ENCODE data around the gene PMEL. TPM values are rescaled to one million over a fixed set of nuclear protein-coding genes. Genes with fewer than 3 reads are reported as not detected.

PMEL gene
- total and polyA plus RNA-seq, 2 of the 8 experiments (the other 6 are each of a cell fraction or from before 2014, with no cell fraction given) = 120 to 382 TPM

DNA sequence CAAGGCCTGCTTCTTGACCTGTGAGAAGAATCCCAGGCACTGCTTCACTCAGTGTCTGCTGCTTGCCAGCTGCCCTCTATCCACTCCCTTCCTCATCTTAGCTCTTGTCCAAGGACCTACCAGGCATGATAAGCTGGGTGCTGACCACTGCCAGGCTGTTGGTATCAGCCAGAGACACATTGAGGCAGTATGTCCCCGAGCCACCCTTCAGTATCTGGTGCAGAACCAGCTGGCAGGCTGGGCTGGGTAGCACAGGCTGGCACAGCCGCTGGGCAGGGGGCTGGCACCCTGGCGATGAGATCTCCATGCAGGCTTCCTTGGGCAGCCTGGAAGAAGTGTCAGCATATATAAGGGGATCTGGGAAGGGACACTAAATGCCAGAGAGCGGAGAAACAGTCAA is 10.5 kb downstream of the PMEL start (continued):
- no peak for TF ChIP-seq EP300 (IDR thresholded peaks at IDR 0.05; ENCODE audit: borderline replicate concordance in 1 of 2, low read depth in 2 of 2, low read length in 2 of 2)
- TF ChIP-seq TAF7 (optimal IDR thresholded peaks at IDR 0.05; ENCODE audit: borderline replicate concordance, low read depth, low read length) = no peak
- no peak for TF ChIP-seq SP4 (IDR thresholded peaks at IDR 0.05; ENCODE audit: low read length)
- TF ChIP-seq CEBPB (IDR thresholded peaks at IDR 0.05; ENCODE audit: low read depth, low read length) = no peak
- TF ChIP-seq CHD1 (IDR thresholded peaks at IDR 0.05; ENCODE audit: low read depth, low read length) = no peak
- TF ChIP-seq, protein P1, sequence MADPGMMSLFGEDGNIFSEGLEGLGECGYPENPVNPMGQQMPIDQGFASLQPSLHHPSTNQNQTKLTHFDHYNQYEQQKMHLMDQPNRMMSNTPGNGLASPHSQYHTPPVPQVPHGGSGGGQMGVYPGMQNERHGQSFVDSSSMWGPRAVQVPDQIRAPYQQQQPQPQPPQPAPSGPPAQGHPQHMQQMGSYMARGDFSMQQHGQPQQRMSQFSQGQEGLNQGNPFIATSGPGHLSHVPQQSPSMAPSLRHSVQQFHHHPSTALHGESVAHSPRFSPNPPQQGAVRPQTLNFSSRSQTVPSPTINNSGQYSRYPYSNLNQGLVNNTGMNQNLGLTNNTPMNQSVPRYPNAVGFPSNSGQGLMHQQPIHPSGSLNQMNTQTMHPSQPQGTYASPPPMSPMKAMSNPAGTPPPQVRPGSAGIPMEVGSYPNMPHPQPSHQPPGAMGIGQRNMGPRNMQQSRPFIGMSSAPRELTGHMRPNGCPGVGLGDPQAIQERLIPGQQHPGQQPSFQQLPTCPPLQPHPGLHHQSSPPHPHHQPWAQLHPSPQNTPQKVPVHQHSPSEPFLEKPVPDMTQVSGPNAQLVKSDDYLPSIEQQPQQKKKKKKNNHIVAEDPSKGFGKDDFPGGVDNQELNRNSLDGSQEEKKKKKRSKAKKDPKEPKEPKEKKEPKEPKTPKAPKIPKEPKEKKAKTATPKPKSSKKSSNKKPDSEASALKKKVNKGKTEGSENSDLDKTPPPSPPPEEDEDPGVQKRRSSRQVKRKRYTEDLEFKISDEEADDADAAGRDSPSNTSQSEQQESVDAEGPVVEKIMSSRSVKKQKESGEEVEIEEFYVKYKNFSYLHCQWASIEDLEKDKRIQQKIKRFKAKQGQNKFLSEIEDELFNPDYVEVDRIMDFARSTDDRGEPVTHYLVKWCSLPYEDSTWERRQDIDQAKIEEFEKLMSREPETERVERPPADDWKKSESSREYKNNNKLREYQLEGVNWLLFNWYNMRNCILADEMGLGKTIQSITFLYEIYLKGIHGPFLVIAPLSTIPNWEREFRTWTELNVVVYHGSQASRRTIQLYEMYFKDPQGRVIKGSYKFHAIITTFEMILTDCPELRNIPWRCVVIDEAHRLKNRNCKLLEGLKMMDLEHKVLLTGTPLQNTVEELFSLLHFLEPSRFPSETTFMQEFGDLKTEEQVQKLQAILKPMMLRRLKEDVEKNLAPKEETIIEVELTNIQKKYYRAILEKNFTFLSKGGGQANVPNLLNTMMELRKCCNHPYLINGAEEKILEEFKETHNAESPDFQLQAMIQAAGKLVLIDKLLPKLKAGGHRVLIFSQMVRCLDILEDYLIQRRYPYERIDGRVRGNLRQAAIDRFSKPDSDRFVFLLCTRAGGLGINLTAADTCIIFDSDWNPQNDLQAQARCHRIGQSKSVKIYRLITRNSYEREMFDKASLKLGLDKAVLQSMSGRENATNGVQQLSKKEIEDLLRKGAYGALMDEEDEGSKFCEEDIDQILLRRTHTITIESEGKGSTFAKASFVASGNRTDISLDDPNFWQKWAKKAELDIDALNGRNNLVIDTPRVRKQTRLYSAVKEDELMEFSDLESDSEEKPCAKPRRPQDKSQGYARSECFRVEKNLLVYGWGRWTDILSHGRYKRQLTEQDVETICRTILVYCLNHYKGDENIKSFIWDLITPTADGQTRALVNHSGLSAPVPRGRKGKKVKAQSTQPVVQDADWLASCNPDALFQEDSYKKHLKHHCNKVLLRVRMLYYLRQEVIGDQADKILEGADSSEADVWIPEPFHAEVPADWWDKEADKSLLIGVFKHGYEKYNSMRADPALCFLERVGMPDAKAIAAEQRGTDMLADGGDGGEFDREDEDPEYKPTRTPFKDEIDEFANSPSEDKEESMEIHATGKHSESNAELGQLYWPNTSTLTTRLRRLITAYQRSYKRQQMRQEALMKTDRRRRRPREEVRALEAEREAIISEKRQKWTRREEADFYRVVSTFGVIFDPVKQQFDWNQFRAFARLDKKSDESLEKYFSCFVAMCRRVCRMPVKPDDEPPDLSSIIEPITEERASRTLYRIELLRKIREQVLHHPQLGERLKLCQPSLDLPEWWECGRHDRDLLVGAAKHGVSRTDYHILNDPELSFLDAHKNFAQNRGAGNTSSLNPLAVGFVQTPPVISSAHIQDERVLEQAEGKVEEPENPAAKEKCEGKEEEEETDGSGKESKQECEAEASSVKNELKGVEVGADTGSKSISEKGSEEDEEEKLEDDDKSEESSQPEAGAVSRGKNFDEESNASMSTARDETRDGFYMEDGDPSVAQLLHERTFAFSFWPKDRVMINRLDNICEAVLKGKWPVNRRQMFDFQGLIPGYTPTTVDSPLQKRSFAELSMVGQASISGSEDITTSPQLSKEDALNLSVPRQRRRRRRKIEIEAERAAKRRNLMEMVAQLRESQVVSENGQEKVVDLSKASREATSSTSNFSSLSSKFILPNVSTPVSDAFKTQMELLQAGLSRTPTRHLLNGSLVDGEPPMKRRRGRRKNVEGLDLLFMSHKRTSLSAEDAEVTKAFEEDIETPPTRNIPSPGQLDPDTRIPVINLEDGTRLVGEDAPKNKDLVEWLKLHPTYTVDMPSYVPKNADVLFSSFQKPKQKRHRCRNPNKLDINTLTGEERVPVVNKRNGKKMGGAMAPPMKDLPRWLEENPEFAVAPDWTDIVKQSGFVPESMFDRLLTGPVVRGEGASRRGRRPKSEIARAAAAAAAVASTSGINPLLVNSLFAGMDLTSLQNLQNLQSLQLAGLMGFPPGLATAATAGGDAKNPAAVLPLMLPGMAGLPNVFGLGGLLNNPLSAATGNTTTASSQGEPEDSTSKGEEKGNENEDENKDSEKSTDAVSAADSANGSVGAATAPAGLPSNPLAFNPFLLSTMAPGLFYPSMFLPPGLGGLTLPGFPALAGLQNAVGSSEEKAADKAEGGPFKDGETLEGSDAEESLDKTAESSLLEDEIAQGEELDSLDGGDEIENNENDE (IDR thresholded peaks at IDR 0.05; ENCODE audit: insufficient replicate concordance, low read length) = no peak
- no peak for TF ChIP-seq KDM5A (IDR thresholded peaks at IDR 0.05; ENCODE audit: low read length)
- TF ChIP-seq NRF1 (IDR thresholded peaks at IDR 0.05; ENCODE audit: low read depth, low read length) = no peak
- no peak for TF ChIP-seq BACH1 (IDR thresholded peaks at IDR 0.05; ENCODE audit: low read length)
- TF ChIP-seq HDAC2 (IDR thresholded peaks at IDR 0.05; ENCODE audit: borderline replicate concordance in 1 of 2, low read depth in 2 of 2, low read length in 2 of 2) = no peak

Measured in H1 (cell line).